NCI-H2029 (cell line): ENCODE measurements around the gene DCAF8L1.
"Not testable (repeated sequence)": the region's sequence is repeated elsewhere in the genome, so short reads cannot be mapped to it uniquely, and the experiment has no call there.

Source experiments
- DNase-seq: peaks from one replicate; lab custom pipeline; 2025; lab: John Stamatoyannopoulos, UW

The DCAF8L1 gene

DNA sequence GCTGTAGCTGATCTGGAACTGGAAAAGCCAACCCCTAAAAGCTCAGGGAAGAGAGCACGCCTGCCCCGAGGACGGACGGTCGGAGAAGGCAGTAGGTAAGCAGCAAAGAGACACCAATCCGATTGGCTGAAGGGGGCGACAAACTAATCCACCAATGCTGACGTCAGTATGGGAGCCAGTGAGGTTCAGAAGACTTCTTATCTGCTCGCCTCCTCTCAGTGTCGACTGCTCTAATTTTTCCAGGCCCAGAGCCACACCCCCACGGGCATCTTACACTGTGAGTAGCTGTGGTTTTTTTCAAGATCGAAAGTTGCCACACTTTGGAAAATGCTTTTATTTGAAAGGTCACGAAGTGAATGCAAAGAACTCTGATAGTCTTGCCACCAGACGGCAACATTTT, at the start of gene DCAF8L1:
TSS of gene DCAF8L1 (minus strand) at position 101 of the 400 bp plus-strand sequence. CDS start 115 bp downstream, outside the sequence.
- no peak for DNase-seq

- DNase-seq = no peak
These were observed 41.1 kb upstream of the DCAF8L1 start for GRCh38 chrX:28022371-28022770.

DNA sequence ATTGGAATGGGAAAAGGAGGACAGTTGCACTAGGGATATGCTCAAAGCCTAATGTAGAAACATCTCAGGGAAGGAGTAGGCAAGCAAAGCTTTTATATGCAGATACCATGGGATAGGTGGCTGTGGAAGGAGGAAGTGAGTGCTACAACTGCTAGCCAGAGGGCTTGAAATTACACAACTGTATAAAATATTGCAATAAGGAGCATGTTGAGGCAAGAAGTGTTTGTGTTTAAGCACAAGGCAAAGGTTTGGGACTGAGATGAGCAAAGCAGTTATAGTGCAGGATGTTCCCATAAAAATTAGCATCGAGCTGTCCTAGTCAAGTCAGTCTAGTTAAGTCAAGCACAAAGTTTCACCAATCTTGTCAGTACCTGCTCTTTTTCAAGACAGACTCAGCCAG, 35.6 kb upstream of the DCAF8L1 start:
- DNase-seq = no peak

- DNase-seq = no peak
These were observed 34.7 kb upstream of the DCAF8L1 start for GRCh38 chrX:28015993-28016392.

- no peak for DNase-seq
These were observed 29.6 kb upstream of the DCAF8L1 start for GRCh38 chrX:28010875-28011274.

GRCh38 chrX:27998666-27999065, 17.4 kb upstream of the DCAF8L1 start:
- DNase-seq = no peak

- no peak for DNase-seq
These were observed 16.4 kb upstream of the DCAF8L1 start for GRCh38 chrX:27997622-27998021.

DNA sequence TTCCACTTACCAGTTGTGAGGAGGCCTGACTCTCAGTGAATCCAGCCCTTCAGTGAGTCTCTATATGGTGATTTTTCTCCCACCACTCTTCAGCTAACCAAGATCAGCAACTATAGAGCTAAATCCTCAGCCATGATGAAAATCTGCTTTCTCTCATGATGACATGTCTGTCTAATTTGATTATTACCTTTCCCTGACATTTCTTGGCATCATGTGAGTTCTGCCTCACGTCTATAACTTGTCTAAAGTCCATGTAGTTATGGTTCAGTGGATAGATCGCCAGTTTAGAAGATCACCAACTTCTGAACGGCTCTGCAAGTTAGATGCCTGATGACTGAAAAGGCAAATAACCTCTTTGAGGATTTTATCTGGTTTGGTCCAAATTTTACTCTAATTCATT, 14.9 kb upstream of the DCAF8L1 start:
- no peak for DNase-seq

- DNase-seq = no peak
These were observed 14.4 kb upstream of the DCAF8L1 start for GRCh38 chrX:27995611-27996010.

DNA sequence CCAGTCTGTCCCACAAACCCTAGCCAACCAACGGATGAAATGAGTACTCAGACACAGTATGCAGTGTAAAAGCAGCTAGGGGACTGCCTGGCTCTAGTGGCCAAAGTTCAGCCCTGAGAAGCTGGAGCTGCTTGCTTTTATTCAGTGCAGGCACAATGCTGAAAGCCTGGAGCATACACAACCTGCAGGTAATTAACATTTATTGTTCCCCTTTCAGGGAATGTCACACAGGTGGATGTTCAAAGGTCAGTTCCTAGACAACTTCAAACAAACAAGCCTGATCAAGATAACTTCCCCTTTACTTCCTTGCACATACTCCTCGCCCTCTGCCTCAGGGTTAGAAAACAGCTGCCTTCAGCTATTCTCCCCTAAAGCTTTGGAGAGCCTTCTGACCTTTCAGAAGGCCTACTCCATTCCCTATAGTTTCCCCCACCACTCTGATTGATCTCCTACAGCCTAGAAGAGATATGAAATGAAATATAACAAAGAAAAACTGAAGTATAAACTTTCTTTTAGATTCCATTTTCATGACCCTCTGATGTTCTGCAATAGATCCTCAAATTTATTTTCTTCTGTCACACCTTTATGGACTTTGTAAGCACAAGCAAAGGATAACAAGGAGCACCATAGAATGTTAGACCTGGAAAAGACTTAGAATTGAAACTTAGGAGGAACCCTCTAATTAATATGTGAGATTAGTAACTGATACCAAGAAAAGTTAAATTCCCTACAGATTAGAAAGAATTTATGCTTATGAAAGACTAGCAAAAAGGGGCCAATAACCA, 6.8 kb upstream of the DCAF8L1 start:
- no peak for DNase-seq

GRCh38 chrX:27976934-27977333, 4.3 kb downstream of the DCAF8L1 start:
- DNase-seq = not testable (repeated sequence)

DNA sequence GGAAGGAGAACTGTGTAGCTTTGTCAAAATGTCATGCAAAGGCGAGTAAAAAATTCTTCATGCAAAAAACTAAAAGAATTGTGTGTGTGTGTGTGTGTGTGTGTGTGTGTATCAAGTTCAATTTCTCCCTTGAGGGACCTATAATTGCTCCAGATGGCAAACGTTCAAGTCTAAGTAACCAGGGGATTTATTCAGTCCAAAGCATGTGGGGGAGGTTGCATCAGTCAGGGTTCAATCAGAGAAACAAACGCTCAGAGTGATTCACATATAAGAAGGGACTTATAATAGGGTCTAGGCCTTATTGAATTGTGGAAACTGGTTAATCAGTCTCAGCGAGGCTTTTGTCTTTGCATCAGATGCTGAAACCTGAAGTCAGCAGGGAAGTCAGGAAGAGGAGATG, 5.0 kb downstream of the DCAF8L1 start:
- no peak for DNase-seq

DNA sequence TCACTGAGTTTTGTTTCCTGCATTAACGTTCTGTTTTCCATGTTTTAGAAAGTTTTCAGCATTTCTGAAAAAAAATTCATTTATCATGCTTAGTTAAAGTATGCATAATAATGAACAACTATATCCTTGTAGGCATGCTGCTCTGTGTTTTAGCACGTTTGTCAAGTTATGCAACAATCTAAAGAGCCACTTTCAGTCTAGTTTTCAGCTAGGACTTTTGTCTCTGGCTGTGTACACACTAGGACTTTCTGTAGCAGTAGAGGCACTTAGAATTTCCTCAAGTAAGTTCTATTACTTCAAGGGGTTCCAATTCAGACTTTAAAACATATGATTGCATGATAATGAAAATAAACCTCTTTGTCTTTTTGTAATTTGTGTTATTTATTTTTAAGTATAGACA, 12.4 kb downstream of the DCAF8L1 start:
- no peak for DNase-seq

DNA sequence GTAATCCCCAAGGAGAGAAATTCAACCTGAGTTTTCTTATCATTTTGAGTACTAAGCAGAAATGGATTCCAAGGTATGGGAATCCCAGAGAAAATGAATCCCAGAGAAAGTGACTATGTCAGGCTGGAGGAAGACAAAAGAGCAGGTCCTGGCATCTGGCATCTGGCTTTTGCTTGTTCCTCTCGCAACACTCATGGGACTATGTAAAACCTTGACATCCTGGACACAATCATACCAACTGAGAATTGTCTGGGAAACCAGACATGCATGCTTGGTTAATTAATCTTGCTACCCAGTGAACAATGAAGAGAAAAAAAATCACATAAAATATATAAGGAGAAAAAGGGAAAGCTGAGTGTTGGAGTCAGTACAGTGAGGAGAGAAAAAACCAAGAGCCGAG, 12.9 kb downstream of the DCAF8L1 start:
- no peak for DNase-seq

DNA sequence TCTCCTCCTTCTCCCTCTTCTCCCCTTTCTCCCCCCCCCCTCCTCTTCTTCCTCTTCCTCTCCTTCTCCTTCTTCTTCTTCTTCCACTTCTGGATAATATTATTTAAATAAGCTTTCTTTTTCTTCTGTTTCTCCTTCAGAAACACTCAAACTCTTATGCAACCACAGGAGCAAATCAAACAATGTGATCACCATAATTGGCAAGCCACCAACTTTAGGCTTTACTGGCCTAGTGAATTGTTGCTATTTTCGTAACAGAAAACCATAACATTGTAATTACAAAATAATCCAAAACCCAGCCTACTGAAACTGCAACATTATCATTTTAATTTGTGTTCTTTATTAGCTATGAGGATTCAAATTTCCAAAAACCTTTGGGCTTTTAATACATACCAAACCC, 14.3 kb downstream of the DCAF8L1 start:
- no peak for DNase-seq

DNA sequence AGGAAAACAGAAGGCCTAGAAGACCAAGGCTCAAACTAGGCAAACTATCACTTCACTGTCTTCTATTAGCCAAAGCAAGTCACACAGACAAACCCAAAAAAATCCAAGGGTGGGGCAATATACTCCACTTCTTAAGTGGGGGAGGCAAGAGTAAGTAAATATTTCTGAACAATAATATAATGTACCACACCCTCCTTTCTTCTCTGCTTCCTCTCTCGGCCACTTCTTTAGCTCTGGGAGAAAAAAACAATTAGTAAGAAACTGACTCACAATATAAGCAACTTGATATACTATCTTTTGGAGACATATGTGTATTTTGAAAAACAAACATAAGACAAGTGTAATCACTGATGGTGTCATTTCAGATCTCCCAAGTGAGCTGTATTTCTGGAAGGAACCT, 14.8 kb downstream of the DCAF8L1 start:
- no peak for DNase-seq

- not testable (repeated sequence) for DNase-seq
These were observed 15.9 kb downstream of the DCAF8L1 start for GRCh38 chrX:27965348-27965747.

- DNase-seq = no peak
These were observed 16.8 kb downstream of the DCAF8L1 start for GRCh38 chrX:27964432-27964831.

DNA sequence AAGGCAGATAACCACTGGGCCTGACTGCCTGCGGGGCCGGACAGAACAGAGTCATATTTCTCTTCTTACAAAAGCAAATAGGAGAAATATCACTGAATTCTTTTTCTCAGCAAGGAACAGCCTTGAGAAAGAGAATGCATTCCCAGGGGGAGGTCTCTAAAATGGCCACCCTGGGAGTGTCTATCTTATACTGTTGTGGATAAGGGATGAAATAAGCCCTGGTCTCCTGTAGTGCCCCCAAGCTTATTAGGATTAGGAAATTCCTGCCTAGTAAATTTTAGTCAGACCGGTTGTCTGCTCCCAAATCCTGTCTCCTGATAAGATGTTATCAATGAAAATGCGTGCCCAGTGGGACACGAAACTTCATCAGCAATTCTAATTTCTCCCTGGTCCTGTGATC, 20.8 kb downstream of the DCAF8L1 start:
- not testable (repeated sequence) for DNase-seq

DNA sequence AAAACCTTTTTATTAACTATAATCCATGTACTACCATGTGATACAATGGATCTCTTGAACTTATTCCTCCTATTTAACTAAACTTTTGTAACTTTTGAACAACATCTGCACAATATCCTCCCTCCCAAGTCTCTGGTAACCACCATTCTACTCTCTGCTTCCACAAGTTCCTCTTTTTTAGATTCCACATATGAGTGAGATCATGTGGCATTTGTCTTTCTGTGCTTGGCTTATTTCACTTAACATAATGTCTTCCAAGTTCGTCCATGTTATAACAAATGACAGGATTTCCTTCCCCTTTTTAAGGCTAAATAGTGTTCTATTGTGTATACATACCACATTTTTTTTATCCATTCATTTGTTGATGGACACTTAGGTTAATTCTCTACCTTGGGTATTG, 28.1 kb downstream of the DCAF8L1 start:
- DNase-seq = no peak

DNA sequence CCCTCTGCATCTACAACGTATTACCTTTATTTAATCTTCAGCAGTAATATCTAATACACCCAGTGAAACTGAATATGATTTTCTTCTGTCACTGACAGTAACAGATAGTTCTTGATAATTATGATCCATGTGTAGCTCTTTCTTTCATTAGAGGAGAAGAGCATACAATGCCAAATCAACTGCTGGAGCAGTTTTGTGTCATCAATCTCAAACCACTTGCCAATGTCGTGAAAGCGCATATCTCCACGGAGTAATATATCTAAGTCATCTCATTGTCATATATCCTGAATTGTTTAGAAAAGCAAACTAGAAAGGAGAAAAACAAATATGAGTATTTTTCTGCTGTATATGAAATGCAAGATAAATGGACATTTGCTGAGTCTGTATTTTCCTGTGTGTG, 47.9 kb downstream of the DCAF8L1 start:
- no peak for DNase-seq
